Body of pancreas (tissue), 4 donors: ENCODE measurements around the gene SCO2. TPM values are rescaled to one million over a fixed set of nuclear protein-coding genes. Genes with fewer than 3 reads are reported as not detected.

Source experiments
- ATAC-seq: fragments of 150-250 bp; one replicate; pipeline ENCODE4 v1.9.1; 2016
- DNase-seq, 4 donors: peaks; one replicate each; pipeline ENCODE4 v3.0.0-alpha.2; 2019
- H3K27ac ChIP-seq, 4 donors: fragments of 200-600 bp; sonication (generic); 1 replicate in 3 of 4; 2 replicates in 1 of 4; pipeline versions ENCODE4 v1.5.1 to v1.6.1; 2016 to 2019; ENCODE audit warnings: mild to moderate bottlenecking in 1 of 4, mixed read lengths in 1 of 4, moderate library complexity in 1 of 4
- H3K27me3 ChIP-seq, 2 donors: fragments of 200-600 bp; sonication (generic); one replicate each; pipeline ENCODE4 v1.6.0; 2016; ENCODE audit warnings: mild to moderate bottlenecking in 1 of 2
- H3K36me3 ChIP-seq, 2 donors: fragments of 200-600 bp; sonication (generic); replicated peaks in 1 of 2; 2 replicates each; pipeline ENCODE4 v1.5.1; 2016; ENCODE audit warnings: low read depth in 2 of 2; ENCODE audit not compliant: insufficient read depth in 1 of 2
- H3K4me1 ChIP-seq: fragments of 200-600 bp; sonication (generic); one replicate; pipeline ENCODE4 v1.6.0; 2016
- H3K4me3 ChIP-seq, 2 donors: fragments of 200-600 bp; sonication (generic); 1 replicate in 1 of 2; 2 replicates in 1 of 2; pipeline ENCODE4 v1.5.1; 2016 to 2019
- H3K9me3 ChIP-seq, 3 donors: fragments of 200-600 bp; sonication (generic); 1 replicate in 2 of 3; 2 replicates in 1 of 3; pipeline ENCODE4 v1.5.1; 2016
- CTCF ChIP-seq, 7 experiments: fragments of 450-650 bp in 4 of 7; fragments of 200-600 bp in 3 of 7; sonication (generic) in 3 of 7; IDR thresholded peaks; one replicate each; pipeline ENCODE4 v1.5.1; 2016 to 2019; ENCODE audit warnings: antibody characterized with exemption in 7 of 7
- POLR2A ChIP-seq, 3 donors: fragments of 450-650 bp; IDR thresholded peaks; one replicate each; pipeline ENCODE4 v1.6.1; 2016; ENCODE audit warnings: antibody characterized with exemption in 3 of 3, mild to moderate bottlenecking in 2 of 3
- WGBS, 2 donors: methylation state at CpG; one replicate each; pipeline ENCODE4 v1.1.5; 2017; 5-methylcytosine and 5-hydroxymethylcytosine counted together
- intact Hi-C: fragments of 100-400 bp; cut with DNase I; formaldehyde crosslinking; loops from one replicate; pipeline ENCODE4 v1.15.1; 2023
- total RNA-seq, 2 donors: library from RNA; depleted of rRNA; stranded (reverse); fragments of >200 nt; gene quantifications; one replicate each; pipeline ENCODE4 v1.1.0, GENCODE V29; 2016

Gene SCO2
- total RNA-seq, 2 donors from 2014 or later: 1.6 TPM; not detected in 1

- H3K36me3 ChIP-seq: no peaks in the 10 kb centered on the region
- intact Hi-C loops: no loop called here
- H3K27me3 ChIP-seq: peaks cover 0 to 21% of the 10 kb centered on the region in 2 donors
- H3K4me3 ChIP-seq: no peak within 1 kb of the TSS
- peaks cover 56% of the 10 kb centered on the region for H3K4me1 ChIP-seq
- TF ChIP-seq CTCF (IDR thresholded peaks at IDR 0.05) (no peak), POLR2A (IDR thresholded peaks at IDR 0.05) (peak; percentile 16 to 43 (median 31))
- DNase-seq (peak; percentile 63 to 80 (median 72)), ATAC-seq (peak; percentile 17)
- H3K27ac ChIP-seq: peak within 1 kb of the TSS; percentile 70 to 90 (median 82)
- WGBS, 2 donors: 3% methylated on average over 74 of the region's 92 CpGs; no CpG with 5 or more reads in 1 of the 2 donors
- H3K9me3 ChIP-seq: no peaks in the 10 kb centered on the region
Measured at GRCh38 chr22:50529897-50530579, 4.6 kb upstream of the SCO2 start, which contains the start of gene TYMP. Gene TYMP (minus strand): TSS chr22:50530012. CDS start chr22:50529709, 303 bp downstream.

GRCh38 chr22:50529416-50529896 lies 4.1 kb upstream of the SCO2 start:
- H3K27ac ChIP-seq: peak overlapping the region; percentile 70 to 90 (median 82)
- TF ChIP-seq POLR2A (IDR thresholded peaks at IDR 0.05) (peak in 1 of 3 donors; percentile 18), CTCF (IDR thresholded peaks at IDR 0.05) (no peak)
- DNase-seq (no peak), ATAC-seq (no peak)
- no peaks in the 10 kb centered on the region for H3K36me3 ChIP-seq
- intact Hi-C loops: no loop called here
- WGBS, 2 donors: 18 to 60% methylated on average over 2 to 50 of the region's 50 CpGs
- H3K27me3 ChIP-seq: peaks cover 0 to 21% of the 10 kb centered on the region in 2 donors
- H3K4me3 ChIP-seq: no peak overlapping the region
- no peaks in the 10 kb centered on the region for H3K9me3 ChIP-seq
- peaks cover 61% of the 10 kb centered on the region for H3K4me1 ChIP-seq

GRCh38 chr22:50528682-50529415 lies 3.5 kb upstream of the SCO2 start:
- Histone ChIP-seq H3K36me3 (no peaks in the 10 kb centered on the region), H3K27ac (peak overlapping the region in 2 of 4 donors; percentile 85 to 90), H3K4me1 (peaks cover 68% of the 10 kb centered on the region), H3K9me3 (no peaks in the 10 kb centered on the region), H3K27me3 (peaks cover 0 to 21% of the 10 kb centered on the region in 2 donors), H3K4me3 (no peak overlapping the region)
- 54 to 70% methylated on average over 8 to 14 of the region's 15 CpGs for whole genome bisulfite sequencing, 2 donors
- intact Hi-C loops: no loop called here
- DNase-seq (no peak), ATAC-seq (no peak)
- TF ChIP-seq POLR2A (IDR thresholded peaks at IDR 0.05): no peak
- no peak for TF ChIP-seq CTCF (IDR thresholded peaks at IDR 0.05)

GRCh38 chr22:50527921-50528681 lies 2.7 kb upstream of the SCO2 start:
- TF ChIP-seq CTCF (IDR thresholded peaks at IDR 0.05): no peak
- TF ChIP-seq POLR2A (IDR thresholded peaks at IDR 0.05): no peak
- Histone ChIP-seq H3K9me3 (no peaks in the 10 kb centered on the region), H3K36me3 (peaks cover 0 to 4% of the 10 kb centered on the region in 2 donors), H3K4me3 (no peak overlapping the region), H3K27ac (peak overlapping the region in 2 of 4 donors; percentile 85 to 90), H3K27me3 (peaks cover 0 to 21% of the 10 kb centered on the region in 2 donors), H3K4me1 (peaks cover 69% of the 10 kb centered on the region)
- ATAC-seq (no peak), DNase-seq (no peak)
- WGBS, 2 donors: 85 to 89% methylated on average over 17 to 18 of the region's 18 CpGs
- intact Hi-C loops: no loop called here
